Measurements from ENCODE around the gene PARM1. TPM values are rescaled to one million over a fixed set of nuclear protein-coding genes. Genes with fewer than 3 reads are reported as not detected.

Gene PARM1
- total RNA-seq, 2 donors from 2014 or later, result 105 to 133 TPM

DNA sequence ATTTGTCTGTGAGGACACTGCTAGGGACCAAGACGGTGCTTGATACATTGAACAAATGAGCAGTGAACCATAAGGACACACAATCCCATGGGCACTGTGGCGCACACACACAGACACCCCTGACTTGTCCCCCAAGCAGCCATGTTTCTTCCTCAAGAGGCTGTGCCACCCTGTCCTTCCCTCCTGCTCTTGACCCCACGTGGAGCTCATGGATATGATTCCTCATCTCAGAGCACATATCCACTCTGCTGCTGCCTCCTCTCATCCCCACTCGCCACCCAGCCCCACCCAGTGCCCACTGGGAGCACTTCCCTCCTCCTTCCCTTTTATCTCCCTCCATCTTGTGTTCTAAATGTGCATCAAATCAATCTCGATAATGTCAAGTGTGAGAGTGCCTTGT, 102.4 kb downstream of the PARM1 start:
- 69% methylated on average over 5 of the region's 5 CpGs for WGBS
- H3K9me3 ChIP-seq, result no peaks in the 10 kb centered on the region
- no peak for DNase-seq (ENCODE audit: low spot score)
- H3K27me3 ChIP-seq (replicated peaks; ENCODE audit: insufficient read depth), result no peaks in the 10 kb centered on the region
- no peak overlapping the region for H3K4me3 ChIP-seq
- no peak overlapping the region for H3K27ac ChIP-seq
- H3K36me3 ChIP-seq, result no peaks in the 10 kb centered on the region
- intact Hi-C loops (cut with DNase I), result no loop called here
- TF ChIP-seq, protein P1, sequence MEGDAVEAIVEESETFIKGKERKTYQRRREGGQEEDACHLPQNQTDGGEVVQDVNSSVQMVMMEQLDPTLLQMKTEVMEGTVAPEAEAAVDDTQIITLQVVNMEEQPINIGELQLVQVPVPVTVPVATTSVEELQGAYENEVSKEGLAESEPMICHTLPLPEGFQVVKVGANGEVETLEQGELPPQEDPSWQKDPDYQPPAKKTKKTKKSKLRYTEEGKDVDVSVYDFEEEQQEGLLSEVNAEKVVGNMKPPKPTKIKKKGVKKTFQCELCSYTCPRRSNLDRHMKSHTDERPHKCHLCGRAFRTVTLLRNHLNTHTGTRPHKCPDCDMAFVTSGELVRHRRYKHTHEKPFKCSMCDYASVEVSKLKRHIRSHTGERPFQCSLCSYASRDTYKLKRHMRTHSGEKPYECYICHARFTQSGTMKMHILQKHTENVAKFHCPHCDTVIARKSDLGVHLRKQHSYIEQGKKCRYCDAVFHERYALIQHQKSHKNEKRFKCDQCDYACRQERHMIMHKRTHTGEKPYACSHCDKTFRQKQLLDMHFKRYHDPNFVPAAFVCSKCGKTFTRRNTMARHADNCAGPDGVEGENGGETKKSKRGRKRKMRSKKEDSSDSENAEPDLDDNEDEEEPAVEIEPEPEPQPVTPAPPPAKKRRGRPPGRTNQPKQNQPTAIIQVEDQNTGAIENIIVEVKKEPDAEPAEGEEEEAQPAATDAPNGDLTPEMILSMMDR (IDR thresholded peaks at IDR 0.05), result no peak
- TF ChIP-seq POLR2AphosphoS5 (IDR thresholded peaks at IDR 0.05) (no peak), POLR2A (IDR thresholded peaks at IDR 0.05) (no peak)
- H3K4me1 ChIP-seq (replicated peaks), result no peaks in the 10 kb centered on the region

DNA sequence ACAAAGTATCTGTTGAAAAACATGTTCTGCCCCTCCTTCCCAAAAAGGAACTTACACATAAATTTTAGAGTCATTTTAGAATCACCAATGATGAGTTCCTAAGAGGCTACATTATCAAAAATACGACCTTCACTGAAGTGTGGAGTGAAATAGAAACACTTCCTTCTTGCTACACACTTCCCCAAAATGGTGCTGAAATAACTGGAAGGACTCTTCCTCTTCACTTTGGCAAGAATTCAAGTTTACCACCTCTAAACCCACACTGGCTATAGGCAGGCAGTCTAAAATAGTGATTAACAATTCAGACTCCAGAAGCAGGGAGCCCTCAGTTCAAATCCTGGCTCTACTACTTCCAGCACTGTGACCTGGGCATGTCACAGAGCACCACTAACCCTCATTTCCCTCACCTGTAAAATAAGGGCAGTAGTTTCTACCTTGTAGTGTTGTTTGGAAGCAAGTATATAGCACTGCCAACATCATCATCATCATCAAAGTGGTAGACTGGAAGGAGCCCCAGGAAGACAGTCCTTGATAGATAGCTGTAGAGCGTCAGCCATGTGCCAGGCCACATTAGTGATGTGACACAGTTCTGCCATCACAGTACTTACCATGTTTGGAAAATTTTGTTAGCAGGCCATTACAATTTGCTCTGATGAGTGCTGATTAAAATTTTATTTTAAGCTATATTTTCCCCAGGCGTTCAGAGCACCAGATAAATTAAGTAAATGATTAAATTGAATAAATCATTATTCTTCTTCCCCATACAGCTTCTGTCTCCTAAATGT, 103.3 kb downstream of the PARM1 start:
- H3K9me3 ChIP-seq, result no peaks in the 10 kb centered on the region
- no peak overlapping the region for H3K27ac ChIP-seq
- H3K27me3 ChIP-seq (replicated peaks; ENCODE audit: insufficient read depth), result no peaks in the 10 kb centered on the region
- TF ChIP-seq, protein P1 (IDR thresholded peaks at IDR 0.05), result no peak
- TF ChIP-seq POLR2AphosphoS5 (IDR thresholded peaks at IDR 0.05) (no peak), POLR2A (IDR thresholded peaks at IDR 0.05) (no peak)
- DNase-seq (ENCODE audit: low spot score), result no peak
- H3K4me1 ChIP-seq (replicated peaks), result no peaks in the 10 kb centered on the region
- H3K4me3 ChIP-seq, result no peak overlapping the region
- 82% methylated on average over 3 of the region's 3 CpGs for WGBS
- intact Hi-C loops (cut with DNase I), result no loop called here
- no peaks in the 10 kb centered on the region for H3K36me3 ChIP-seq

DNA sequence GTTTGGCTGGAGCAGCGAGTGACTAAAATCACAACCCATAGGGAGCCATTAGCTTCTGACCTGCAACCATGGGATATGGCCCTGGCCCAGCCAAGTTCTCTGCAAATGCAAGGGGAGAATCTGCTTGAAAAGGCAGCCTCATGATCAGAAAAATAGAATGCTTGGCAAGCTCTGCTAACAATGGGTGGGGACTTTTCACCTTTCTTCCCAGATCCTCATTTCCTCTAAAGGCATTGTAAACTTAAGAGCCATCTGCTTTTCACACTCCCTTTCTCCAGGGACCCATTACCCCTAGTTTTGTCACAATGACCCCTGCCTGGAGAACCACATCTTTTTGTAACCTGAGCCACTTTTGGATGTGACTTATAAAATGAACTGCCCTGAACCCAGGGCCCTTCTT, 104.3 kb downstream of the PARM1 start:
- no peaks in the 10 kb centered on the region for H3K27me3 ChIP-seq (replicated peaks; ENCODE audit: insufficient read depth)
- H3K27ac ChIP-seq, result no peak overlapping the region
- H3K9me3 ChIP-seq, result no peaks in the 10 kb centered on the region
- intact Hi-C loops (cut with DNase I), result no loop called here
- TF ChIP-seq POLR2A (IDR thresholded peaks at IDR 0.05) (no peak), POLR2AphosphoS5 (IDR thresholded peaks at IDR 0.05) (no peak)
- TF ChIP-seq, protein P1 (IDR thresholded peaks at IDR 0.05), result no peak
- H3K4me3 ChIP-seq, result no peak overlapping the region
- WGBS, result 77% methylated on average over 1 of the region's 1 CpG
- no peaks in the 10 kb centered on the region for H3K36me3 ChIP-seq
- no peak for DNase-seq (ENCODE audit: low spot score)
- H3K4me1 ChIP-seq (replicated peaks), result no peaks in the 10 kb centered on the region

DNA sequence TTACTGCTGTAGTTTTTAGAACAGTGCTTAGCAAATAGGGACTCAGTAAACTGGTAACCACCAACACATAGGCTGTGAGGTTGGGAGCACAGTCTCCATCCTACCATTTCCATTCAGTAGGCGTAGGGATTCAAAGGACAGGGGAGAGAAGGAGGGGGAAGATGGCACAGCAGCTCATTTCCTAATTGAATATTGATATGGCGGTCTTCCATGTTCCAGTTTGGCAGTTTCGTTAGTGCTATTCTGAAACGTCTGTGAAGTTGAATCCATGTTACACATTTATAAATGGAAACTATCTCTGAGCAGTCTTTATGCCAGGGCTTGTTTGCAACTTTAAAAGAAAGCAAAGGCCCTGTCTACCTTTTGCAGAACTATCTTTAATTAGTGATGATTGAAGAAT, 105.5 kb downstream of the PARM1 start:
- 42% methylated on average over 4 of the region's 4 CpGs for WGBS
- Histone ChIP-seq H3K27ac (no peak overlapping the region), H3K9me3 (no peaks in the 10 kb centered on the region), H3K36me3 (no peaks in the 10 kb centered on the region), H3K4me1 (replicated peaks) (no peaks in the 10 kb centered on the region), H3K4me3 (no peak overlapping the region), H3K27me3 (replicated peaks; ENCODE audit: insufficient read depth) (no peaks in the 10 kb centered on the region)
- TF ChIP-seq, protein P1 (IDR thresholded peaks at IDR 0.05), result no peak
- no peak for TF ChIP-seq POLR2AphosphoS5 (IDR thresholded peaks at IDR 0.05)
- no peak for TF ChIP-seq POLR2A (IDR thresholded peaks at IDR 0.05)
- intact Hi-C loops (cut with DNase I), result no loop called here
- DNase-seq (ENCODE audit: low spot score), result no peak

DNA sequence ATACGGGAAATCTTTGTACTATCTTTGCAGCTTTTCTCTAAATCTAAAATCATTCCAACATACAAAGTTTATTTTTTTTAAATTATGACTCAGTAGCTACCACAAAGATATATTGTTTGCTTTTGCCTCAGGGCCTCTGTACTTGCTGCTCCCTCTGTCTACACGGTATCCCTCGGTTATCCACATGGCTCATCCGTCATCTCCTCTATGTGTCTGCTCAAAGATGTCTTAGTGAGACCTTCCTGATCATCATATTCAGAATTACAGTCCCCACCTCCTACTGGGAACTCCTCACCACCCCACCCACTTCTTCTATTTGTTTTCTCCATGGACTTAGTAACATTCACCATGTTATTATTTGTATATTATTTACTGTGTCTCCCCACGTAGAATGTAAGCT, 107.8 kb downstream of the PARM1 start:
- H3K4me3 ChIP-seq, result no peak overlapping the region
- intact Hi-C loops (cut with DNase I), result loop anchor here (10.0 kb wide), 1 partner anchor 214 kb away; no protein-coding TSS in a partner anchor
- WGBS, result 82% methylated on average over 5 of the region's 5 CpGs
- no peak for DNase-seq (ENCODE audit: low spot score)
- H3K4me1 ChIP-seq (replicated peaks), result no peaks in the 10 kb centered on the region
- no peaks in the 10 kb centered on the region for H3K27me3 ChIP-seq (replicated peaks; ENCODE audit: insufficient read depth)
- H3K36me3 ChIP-seq, result no peaks in the 10 kb centered on the region
- TF ChIP-seq, protein P1 (IDR thresholded peaks at IDR 0.05), result no peak
- TF ChIP-seq POLR2AphosphoS5 (IDR thresholded peaks at IDR 0.05), result no peak
- no peak for TF ChIP-seq POLR2A (IDR thresholded peaks at IDR 0.05)
- no peaks in the 10 kb centered on the region for H3K9me3 ChIP-seq
- H3K27ac ChIP-seq, result no peak overlapping the region
